GM12878 (cell line): ENCODE results near the gene CCDC18. TPM values are rescaled to one million over a fixed set of nuclear protein-coding genes. Genes with fewer than 3 reads are reported as not detected.

Experiments
- ATAC-seq: fragments of 200-7000 bp; cut with Tn5 transposase; 3 replicates; pipeline ENCODE4 v1.9.1; 2020; ENCODE audit warnings: mild to moderate bottlenecking, moderate library complexity
- BruUV-seq: library from RNA; stranded (reverse); fragments of 400-500 nt; replicated peaks from 2 replicates; lab custom pipeline; 2021; lab: Mats Ljungman, UMichigan
- CTCF ChIA-PET: fragments of 300-600 bp; sonication (Branson Sonifier 250); formaldehyde crosslinking; extraction: SDS; loops from one replicate; lab custom pipeline; 2021; ENCODE audit warnings: inconsistent platforms; lab: Yijun Ruan, JAX
- POLR2A ChIA-PET: fragments of 350-600 bp; formaldehyde crosslinking; extraction: SDS; loops from one replicate; lab custom pipeline; 2021; ENCODE audit warnings: inconsistent platforms; lab: Charles Lee
- RAD21 ChIA-PET: fragments of 300-600 bp; sonication (Branson Sonifier 250); formaldehyde crosslinking; loops from one replicate; lab custom pipeline; 2023; ENCODE audit warnings: antibody characterized with exemption; ENCODE audit not compliant: unreplicated experiment; lab: Charles Lee
- SMC1A ChIA-PET: fragments of 300-600 bp; sonication (Branson Sonifier 250); formaldehyde crosslinking; loops from one replicate; lab custom pipeline; 2023; ENCODE audit not compliant: unreplicated experiment, uncharacterized antibody; lab: Charles Lee
- DNase-seq: peaks from one replicate; pipeline ENCODE4 v3.0.0-alpha.2; 2011; ENCODE audit warnings: low read depth, low spot score
- FAIRE-seq: peaks from 3 replicates; lab custom pipeline; 2011; peaks lifted over from hg19 to GRCh38; lab: Jason Lieb, UNC
- H2AFZ ChIP-seq: 2 replicates; pipeline ENCODE4 v1.6.0; 2011; ENCODE audit warnings: low read depth, low read length, control low read depth; ENCODE audit not compliant: control insufficient read depth
- H3K27ac ChIP-seq: 2 replicates; pipeline ENCODE4 v1.5.1; 2011; ENCODE audit warnings: control low read depth; ENCODE audit not compliant: control insufficient read depth, insufficient read depth
- H3K27me3 ChIP-seq, 2 experiments: replicated peaks in 1 of 2; 2 replicates each; pipeline versions ENCODE4 v1.6.0 to v1.6.1; 2011; ENCODE audit warnings: low read length in 1 of 2; ENCODE audit not compliant: control insufficient read depth in 2 of 2, insufficient read depth in 2 of 2
- H3K36me3 ChIP-seq, 2 experiments: 2 replicates each; pipeline ENCODE4 v1.5.1; 2011; ENCODE audit warnings: low read length in 1 of 2; ENCODE audit not compliant: control insufficient read depth in 2 of 2, insufficient read depth in 2 of 2
- H3K4me1 ChIP-seq: 2 replicates; pipeline ENCODE4 v1.6.1; 2011; ENCODE audit warnings: mild to moderate bottlenecking, low read length, moderate library complexity, mixed read lengths; ENCODE audit not compliant: control insufficient read depth, insufficient read depth
- H3K4me2 ChIP-seq: 2 replicates; pipeline ENCODE4 v1.6.0; 2011; ENCODE audit warnings: control low read depth; ENCODE audit not compliant: control insufficient read depth, insufficient read depth
- H3K4me3 ChIP-seq: fragments of 200-600 bp; sonication (generic); 2 replicates; pipeline ENCODE4 v1.5.1; 2016
- H3K79me2 ChIP-seq: 2 replicates; pipeline ENCODE4 v1.6.0; 2011; ENCODE audit warnings: low read length; ENCODE audit not compliant: control insufficient read depth, insufficient read depth
- H3K9ac ChIP-seq: 2 replicates; pipeline ENCODE4 v1.8.0; 2011; ENCODE audit warnings: low read length, control low read depth, mixed read lengths; ENCODE audit not compliant: control insufficient read depth, insufficient read depth
- H3K9me3 ChIP-seq: replicated peaks from 3 replicates; pipeline ENCODE4 v1.5.1; 2011; ENCODE audit warnings: mild to moderate bottlenecking, low read length; ENCODE audit not compliant: control insufficient read depth, insufficient read depth
- H4K20me1 ChIP-seq: 2 replicates; pipeline ENCODE4 v1.6.0; 2011; ENCODE audit not compliant: control insufficient read depth, insufficient read depth
- CREB1 ChIP-seq: IDR thresholded peaks from 2 replicates; pipeline ENCODE4 v1.6.1; 2012; ENCODE audit warnings: low read depth, mild to moderate bottlenecking, inconsistent platforms
- MTA2 ChIP-seq: fragments of 450-650 bp; IDR thresholded peaks from 2 replicates; pipeline ENCODE4 v1.6.1; 2016; ENCODE audit warnings: low read depth, mild to moderate bottlenecking, moderate library complexity
- RAD21 ChIP-seq: IDR thresholded peaks from 2 replicates; pipeline ENCODE4 v1.6.1; 2011; ENCODE audit warnings: mild to moderate bottlenecking, low read depth, low read length, moderate library complexity; ENCODE audit not compliant: insufficient read depth
- SRF ChIP-seq, 2 experiments: IDR thresholded peaks; 2 replicates each; pipeline ENCODE4 v1.6.1; 2011; ENCODE audit warnings: low read depth in 2 of 2, low read length in 2 of 2, mild to moderate bottlenecking in 1 of 2, moderate library complexity in 1 of 2
- WGBS: methylation state at CpG from one replicate; pipeline ENCODE4 v1.1.6; 2016; ENCODE audit warnings: low lambda C conversion rate; ENCODE audit not compliant: insufficient replicate concordance, insufficient coverage; ENCODE audit errors: missing lambda C conversion rate; 5-methylcytosine and 5-hydroxymethylcytosine counted together
- in situ Hi-C: fragments of 300-500 bp; cut with MboI; formaldehyde crosslinking; loops from 9 replicates; pipeline ENCODE4 v1.14.3; 2018; ENCODE audit warnings: mixed read lengths
- intact Hi-C: fragments of 100-400 bp; cut with micrococcal nuclease; formaldehyde crosslinking; loops from one replicate; pipeline ENCODE4 v1.14.2; 2022; ENCODE audit not compliant: unreplicated experiment
- polyA plus RNA-seq, 11 experiments: library from polyadenylated mRNA; depleted of rRNA in 4 of 11; unstranded in 6 of 11; stranded (reverse) in 5 of 11; fragments of >200 nt; fragmentation: Nextera tagmentation in 4 of 11; fragmentation: Illumina TruSeq in 1 of 11; extraction: Ambion mirVana in 4 of 11; extraction: Trizol in 1 of 11; gene quantifications; 1 replicate in 1 of 11; 2 replicates in 10 of 11; pipeline versions ENCODE4 v1.2.1 to v1.2.3, GENCODE V29; 2011 to 2016; ENCODE audit warnings: inconsistent platforms in 2 of 11, missing spikeins in 2 of 11, low read depth in 1 of 11
- total RNA-seq, 4 experiments: library from RNA; depleted of rRNA in 3 of 4; stranded (reverse); fragments of >200 nt in 3 of 4; fragmentation: Illumina TruSeq in 1 of 4; extraction: Trizol in 1 of 4; gene quantifications; 2 replicates each; pipeline versions ENCODE4 v1.2.1 to v1.2.3, GENCODE V29; 2013 to 2021
- TF ChIP-seq, protein P1 (sequence below): fragments of 450-650 bp; IDR thresholded peaks from 2 replicates; pipeline ENCODE4 v1.6.1; 2016; ENCODE audit warnings: mild to moderate bottlenecking, moderate library complexity, borderline replicate concordance
- TF ChIP-seq, protein P2 (sequence below): fragments of 450-650 bp; IDR thresholded peaks from 2 replicates; pipeline ENCODE4 v1.6.1; 2016; ENCODE audit warnings: mild to moderate bottlenecking
- TF ChIP-seq, protein P3 (sequence below): fragments of 450-650 bp; IDR thresholded peaks from 2 replicates; pipeline ENCODE4 v1.6.1; 2016; ENCODE audit warnings: mild to moderate bottlenecking

Gene CCDC18
- total and polyA plus RNA-seq, 10 of the 15 experiments (the other 5 are each of a cell fraction or from before 2014, with no cell fraction given): 15.6 to 34.9 (median 19.5) TPM

DNA sequence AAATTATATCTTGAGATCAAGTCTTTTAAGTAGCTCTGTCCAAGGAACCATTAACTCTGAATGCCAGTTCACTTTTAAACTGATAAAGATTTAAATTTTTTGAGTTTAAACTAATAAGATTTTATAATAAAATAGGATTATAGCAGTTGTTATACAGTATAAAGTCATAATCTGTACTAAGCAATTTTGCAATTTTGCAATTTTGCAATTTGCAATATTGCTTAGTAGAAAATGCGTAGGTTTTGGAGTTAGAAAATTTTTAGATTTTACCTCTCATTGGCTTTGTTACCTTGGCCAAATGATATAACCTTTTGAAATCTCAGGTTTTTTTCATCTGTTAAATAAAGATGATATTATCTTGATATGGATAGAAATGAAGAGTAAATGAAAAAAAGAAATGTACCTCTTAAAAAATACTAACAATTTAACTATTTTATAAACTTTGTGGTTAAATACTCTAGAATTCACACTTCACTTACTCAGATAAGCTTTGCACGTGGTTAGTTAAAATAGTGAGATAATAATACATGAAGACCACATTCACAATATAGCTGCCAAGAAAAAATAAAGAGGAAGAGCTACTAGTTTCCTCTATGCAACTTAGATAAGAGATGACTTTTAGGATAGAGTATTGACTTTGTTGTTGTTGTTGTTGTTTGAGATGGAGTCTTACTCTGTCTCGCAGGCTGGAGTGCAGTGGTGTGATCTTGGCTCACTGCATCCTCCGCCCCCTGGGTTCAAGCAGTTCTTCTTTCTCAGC lies 13.9 kb downstream of the CCDC18 start:
- H3K4me3 ChIP-seq: no peak overlapping the region
- H3K9me3 ChIP-seq: no peaks in the 10 kb centered on the region
- FAIRE-seq: no peak
- RAD21 ChIA-PET: interaction anchor here (1.1 kb wide), 1 partner anchor 13 kb away, joined by 3 read pairs; no protein-coding TSS in a partner anchor
- H3K36me3 ChIP-seq: peaks cover 5 to 7% of the 10 kb centered on the region in 2 experiments; a peak in 3 of 4 replicates
- no peak for TF ChIP-seq MTA2
- TF ChIP-seq RAD21: no peak
- no peak for TF ChIP-seq SRF (IDR thresholded peaks at IDR 0.05; ENCODE audit: low read depth in 2 of 2, low read length in 2 of 2)
- TF ChIP-seq, protein P1, sequence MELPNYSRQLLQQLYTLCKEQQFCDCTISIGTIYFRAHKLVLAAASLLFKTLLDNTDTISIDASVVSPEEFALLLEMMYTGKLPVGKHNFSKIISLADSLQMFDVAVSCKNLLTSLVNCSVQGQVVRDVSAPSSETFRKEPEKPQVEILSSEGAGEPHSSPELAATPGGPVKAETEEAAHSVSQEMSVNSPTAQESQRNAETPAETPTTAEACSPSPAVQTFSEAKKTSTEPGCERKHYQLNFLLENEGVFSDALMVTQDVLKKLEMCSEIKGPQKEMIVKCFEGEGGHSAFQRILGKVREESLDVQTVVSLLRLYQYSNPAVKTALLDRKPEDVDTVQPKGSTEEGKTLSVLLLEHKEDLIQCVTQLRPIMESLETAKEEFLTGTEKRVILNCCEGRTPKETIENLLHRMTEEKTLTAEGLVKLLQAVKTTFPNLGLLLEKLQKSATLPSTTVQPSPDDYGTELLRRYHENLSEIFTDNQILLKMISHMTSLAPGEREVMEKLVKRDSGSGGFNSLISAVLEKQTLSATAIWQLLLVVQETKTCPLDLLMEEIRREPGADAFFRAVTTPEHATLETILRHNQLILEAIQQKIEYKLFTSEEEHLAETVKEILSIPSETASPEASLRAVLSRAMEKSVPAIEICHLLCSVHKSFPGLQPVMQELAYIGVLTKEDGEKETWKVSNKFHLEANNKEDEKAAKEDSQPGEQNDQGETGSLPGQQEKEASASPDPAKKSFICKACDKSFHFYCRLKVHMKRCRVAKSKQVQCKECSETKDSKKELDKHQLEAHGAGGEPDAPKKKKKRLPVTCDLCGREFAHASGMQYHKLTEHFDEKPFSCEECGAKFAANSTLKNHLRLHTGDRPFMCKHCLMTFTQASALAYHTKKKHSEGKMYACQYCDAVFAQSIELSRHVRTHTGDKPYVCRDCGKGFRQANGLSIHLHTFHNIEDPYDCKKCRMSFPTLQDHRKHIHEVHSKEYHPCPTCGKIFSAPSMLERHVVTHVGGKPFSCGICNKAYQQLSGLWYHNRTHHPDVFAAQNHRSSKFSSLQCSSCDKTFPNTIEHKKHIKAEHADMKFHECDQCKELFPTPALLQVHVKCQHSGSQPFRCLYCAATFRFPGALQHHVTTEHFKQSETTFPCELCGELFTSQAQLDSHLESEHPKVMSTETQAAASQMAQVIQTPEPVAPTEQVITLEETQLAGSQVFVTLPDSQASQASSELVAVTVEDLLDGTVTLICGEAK: no peak
- TF ChIP-seq, protein P2, sequence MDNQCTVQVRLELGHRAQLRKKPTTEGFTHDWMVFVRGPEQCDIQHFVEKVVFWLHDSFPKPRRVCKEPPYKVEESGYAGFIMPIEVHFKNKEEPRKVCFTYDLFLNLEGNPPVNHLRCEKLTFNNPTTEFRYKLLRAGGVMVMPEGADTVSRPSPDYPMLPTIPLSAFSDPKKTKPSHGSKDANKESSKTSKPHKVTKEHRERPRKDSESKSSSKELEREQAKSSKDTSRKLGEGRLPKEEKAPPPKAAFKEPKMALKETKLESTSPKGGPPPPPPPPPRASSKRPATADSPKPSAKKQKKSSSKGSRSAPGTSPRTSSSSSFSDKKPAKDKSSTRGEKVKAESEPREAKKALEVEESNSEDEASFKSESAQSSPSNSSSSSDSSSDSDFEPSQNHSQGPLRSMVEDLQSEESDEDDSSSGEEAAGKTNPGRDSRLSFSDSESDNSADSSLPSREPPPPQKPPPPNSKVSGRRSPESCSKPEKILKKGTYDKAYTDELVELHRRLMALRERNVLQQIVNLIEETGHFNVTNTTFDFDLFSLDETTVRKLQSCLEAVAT: no peak
- no peak for TF ChIP-seq CREB1
- TF ChIP-seq, protein P3, sequence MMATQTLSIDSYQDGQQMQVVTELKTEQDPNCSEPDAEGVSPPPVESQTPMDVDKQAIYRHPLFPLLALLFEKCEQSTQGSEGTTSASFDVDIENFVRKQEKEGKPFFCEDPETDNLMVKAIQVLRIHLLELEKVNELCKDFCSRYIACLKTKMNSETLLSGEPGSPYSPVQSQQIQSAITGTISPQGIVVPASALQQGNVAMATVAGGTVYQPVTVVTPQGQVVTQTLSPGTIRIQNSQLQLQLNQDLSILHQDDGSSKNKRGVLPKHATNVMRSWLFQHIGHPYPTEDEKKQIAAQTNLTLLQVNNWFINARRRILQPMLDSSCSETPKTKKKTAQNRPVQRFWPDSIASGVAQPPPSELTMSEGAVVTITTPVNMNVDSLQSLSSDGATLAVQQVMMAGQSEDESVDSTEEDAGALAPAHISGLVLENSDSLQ: no peak
- CTCF ChIA-PET: interaction anchor here (1.0 kb wide), 1 partner anchor 232 kb away, joined by 3 read pairs; no protein-coding TSS in a partner anchor
- SMC1A ChIA-PET: interaction anchor here (1.2 to 1.5 kb wide), 2 partner anchors 11 to 21 kb away, joined by 3 to 4 read pairs; no protein-coding TSS in a partner anchor
- H3K9ac ChIP-seq: no peak overlapping the region
- H4K20me1 ChIP-seq: no peaks in the 10 kb centered on the region
- no peak overlapping the region for H3K4me2 ChIP-seq
- H3K79me2 ChIP-seq: no peaks in the 10 kb centered on the region
- no peaks in the 10 kb centered on the region for H3K27me3 ChIP-seq
- 66% methylated on average over 4 of the region's 4 CpGs for WGBS
- no TSS peak for BruUV-seq
- H3K4me1 ChIP-seq: no peaks in the 10 kb centered on the region
- POLR2A ChIA-PET: interaction anchor here (0.5 to 0.6 kb wide), 2 partner anchors 14 to 86 kb away, joined by 3 to 5 read pairs; no protein-coding TSS in a partner anchor
- in situ Hi-C loops (no loop called here), intact Hi-C loops (no loop called here)
- no peak overlapping the region for H3K27ac ChIP-seq
- H2AFZ ChIP-seq: no peak overlapping the region
- DNase-seq: no peak
- ATAC-seq: no peak
